Measurements from ENCODE around the gene BAIAP2. TPM values are rescaled to one million over a fixed set of nuclear protein-coding genes. Genes with fewer than 3 reads are reported as not detected.
A peak's percentile ranks its signal among the peaks of the same experiment; 100 is the strongest.

The BAIAP2 gene
- total and polyA plus RNA-seq, 2 experiments from 2014 or later = 27.1 to 49.7 TPM

- Histone ChIP-seq H3K27ac (no peak overlapping the region), H3K4me1 (ENCODE audit: insufficient read depth) (peaks cover 20% of the 10 kb centered on the region), H3K4me3 (no peak overlapping the region), H3K9me2 (replicated peaks; ENCODE audit: insufficient read depth) (no peaks in the 10 kb centered on the region), H2AFZ (no peak overlapping the region), H4K20me1 (ENCODE audit: insufficient read depth, poor library complexity, severe bottlenecking) (no peaks in the 10 kb centered on the region), H3K27me3 (no peaks in the 10 kb centered on the region), H3K4me2 (no peak overlapping the region), H3K9me3 (ENCODE audit: low read depth) (no peaks in the 10 kb centered on the region), H3K36me3 (replicated peaks; ENCODE audit: insufficient read depth, low read depth) (no peaks in the 10 kb centered on the region), H3K79me2 (peaks cover 2% of the 10 kb centered on the region)
- WGBS (ENCODE audit: low lambda C conversion rate, missing lambda C conversion rate) = 91% methylated on average over 19 of the region's 19 CpGs
- no peak for DNase-seq (ENCODE audit: low spot score)
- TF ChIP-seq, protein P1, sequence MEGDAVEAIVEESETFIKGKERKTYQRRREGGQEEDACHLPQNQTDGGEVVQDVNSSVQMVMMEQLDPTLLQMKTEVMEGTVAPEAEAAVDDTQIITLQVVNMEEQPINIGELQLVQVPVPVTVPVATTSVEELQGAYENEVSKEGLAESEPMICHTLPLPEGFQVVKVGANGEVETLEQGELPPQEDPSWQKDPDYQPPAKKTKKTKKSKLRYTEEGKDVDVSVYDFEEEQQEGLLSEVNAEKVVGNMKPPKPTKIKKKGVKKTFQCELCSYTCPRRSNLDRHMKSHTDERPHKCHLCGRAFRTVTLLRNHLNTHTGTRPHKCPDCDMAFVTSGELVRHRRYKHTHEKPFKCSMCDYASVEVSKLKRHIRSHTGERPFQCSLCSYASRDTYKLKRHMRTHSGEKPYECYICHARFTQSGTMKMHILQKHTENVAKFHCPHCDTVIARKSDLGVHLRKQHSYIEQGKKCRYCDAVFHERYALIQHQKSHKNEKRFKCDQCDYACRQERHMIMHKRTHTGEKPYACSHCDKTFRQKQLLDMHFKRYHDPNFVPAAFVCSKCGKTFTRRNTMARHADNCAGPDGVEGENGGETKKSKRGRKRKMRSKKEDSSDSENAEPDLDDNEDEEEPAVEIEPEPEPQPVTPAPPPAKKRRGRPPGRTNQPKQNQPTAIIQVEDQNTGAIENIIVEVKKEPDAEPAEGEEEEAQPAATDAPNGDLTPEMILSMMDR (IDR thresholded peaks at IDR 0.05; ENCODE audit: poor library complexity) = no peak
- TF ChIP-seq EZH2 (IDR thresholded peaks at IDR 0.05; ENCODE audit: borderline replicate concordance) (no peak), EZH2phosphoT487 (IDR thresholded peaks at IDR 0.05; ENCODE audit: low read depth, severe bottlenecking, unreplicated experiment) (no peak)
These were observed 128.2 kb downstream of the BAIAP2 start for GRCh38 chr17:81163051-81163695.

DNA sequence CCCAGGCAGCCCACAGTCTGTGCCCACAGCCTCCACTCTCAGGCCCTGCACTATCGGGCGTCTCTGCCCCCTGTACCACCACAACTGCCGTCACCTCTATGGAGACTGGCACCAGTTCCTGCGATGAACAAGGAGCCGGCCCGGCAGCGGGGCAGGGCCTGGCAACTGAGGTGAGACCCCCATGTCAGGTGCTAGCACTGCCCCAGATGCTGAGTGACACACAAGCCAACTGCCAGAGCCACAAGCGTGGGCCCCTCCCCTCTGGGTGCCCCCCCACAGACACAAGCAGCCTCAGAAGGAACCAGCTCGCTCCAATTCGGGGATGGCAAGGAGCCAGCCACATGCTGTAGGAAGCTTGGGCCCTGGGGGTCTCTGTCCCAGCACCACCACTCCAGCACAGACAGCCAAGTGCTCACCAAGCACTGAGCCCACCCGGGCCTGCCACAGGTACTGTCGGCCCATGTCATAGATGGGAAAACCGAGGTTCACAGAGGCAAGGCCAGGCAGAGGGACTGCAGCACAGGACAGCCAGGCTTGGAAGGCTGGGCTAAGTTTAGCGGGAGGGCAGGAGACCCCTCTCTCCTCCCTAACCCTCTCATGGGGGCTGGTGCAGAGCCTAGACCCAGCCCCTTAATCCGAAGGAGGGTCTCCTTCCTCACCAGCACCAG, 128.9 kb downstream of the BAIAP2 start:
- no peak for DNase-seq (ENCODE audit: low spot score)
- no peak overlapping the region for H2AFZ ChIP-seq
- H3K27ac ChIP-seq = no peak overlapping the region
- peaks cover 20% of the 10 kb centered on the region for H3K4me1 ChIP-seq (ENCODE audit: insufficient read depth)
- H3K4me2 ChIP-seq = peak overlapping the region; percentile 94
- 96% methylated on average over 15 of the region's 15 CpGs for WGBS (ENCODE audit: low lambda C conversion rate, missing lambda C conversion rate)
- no peak overlapping the region for H3K4me3 ChIP-seq
- no peaks in the 10 kb centered on the region for H3K9me3 ChIP-seq (ENCODE audit: low read depth)
- no peaks in the 10 kb centered on the region for H4K20me1 ChIP-seq (ENCODE audit: insufficient read depth, poor library complexity, severe bottlenecking)
- no peak for TF ChIP-seq EZH2phosphoT487 (IDR thresholded peaks at IDR 0.05; ENCODE audit: low read depth, severe bottlenecking, unreplicated experiment)
- TF ChIP-seq, protein P1 (IDR thresholded peaks at IDR 0.05; ENCODE audit: poor library complexity) = no peak
- no peak for TF ChIP-seq EZH2 (IDR thresholded peaks at IDR 0.05; ENCODE audit: borderline replicate concordance)
- H3K79me2 ChIP-seq = peaks cover 2% of the 10 kb centered on the region
- no peaks in the 10 kb centered on the region for H3K27me3 ChIP-seq
- H3K36me3 ChIP-seq (replicated peaks; ENCODE audit: insufficient read depth, low read depth) = no peaks in the 10 kb centered on the region
- H3K9me2 ChIP-seq (replicated peaks; ENCODE audit: insufficient read depth) = no peaks in the 10 kb centered on the region

- H4K20me1 ChIP-seq (ENCODE audit: insufficient read depth, poor library complexity, severe bottlenecking) = no peaks in the 10 kb centered on the region
- no peak for DNase-seq (ENCODE audit: low spot score)
- H3K27me3 ChIP-seq = no peaks in the 10 kb centered on the region
- no peaks in the 10 kb centered on the region for H3K9me3 ChIP-seq (ENCODE audit: low read depth)
- peaks cover 2% of the 10 kb centered on the region for H3K79me2 ChIP-seq
- H3K9me2 ChIP-seq (replicated peaks; ENCODE audit: insufficient read depth) = no peaks in the 10 kb centered on the region
- H3K36me3 ChIP-seq (replicated peaks; ENCODE audit: insufficient read depth, low read depth) = no peaks in the 10 kb centered on the region
- 60% methylated on average over 18 of the region's 19 CpGs for WGBS (ENCODE audit: low lambda C conversion rate, missing lambda C conversion rate)
- H3K4me1 ChIP-seq (ENCODE audit: insufficient read depth) = peaks cover 20% of the 10 kb centered on the region
- H3K4me3 ChIP-seq = no peak overlapping the region
- no peak overlapping the region for H2AFZ ChIP-seq
- TF ChIP-seq, protein P1 (IDR thresholded peaks at IDR 0.05; ENCODE audit: poor library complexity) = no peak
- TF ChIP-seq EZH2 (IDR thresholded peaks at IDR 0.05; ENCODE audit: borderline replicate concordance) = no peak
- TF ChIP-seq EZH2phosphoT487 (IDR thresholded peaks at IDR 0.05; ENCODE audit: low read depth, severe bottlenecking, unreplicated experiment) = no peak
- peak overlapping the region; percentile 79 for H3K27ac ChIP-seq
- H3K4me2 ChIP-seq = peak overlapping the region; percentile 94
These were observed 129.7 kb downstream of the BAIAP2 start for GRCh38 chr17:81164371-81165245.

Measured in hepatocyte (in vitro differentiated cells).